Sciatic nerve (tissue), 2 donors: ENCODE results near the gene CHDH. TPM values are rescaled to one million over a fixed set of nuclear protein-coding genes. Genes with fewer than 3 reads are reported as not detected.

Experiments used
- ATAC-seq: fragments of 200-7000 bp; cut with Tn5 transposase; one replicate; pipeline ENCODE4 v1.9.1; 2020; ENCODE audit warnings: mild to moderate bottlenecking, moderate library complexity
- DNase-seq: peaks from one replicate; pipeline ENCODE4 v3.0.0-alpha.2; 2020; ENCODE audit warnings: low spot score
- intact Hi-C: fragments of 100-400 bp; cut with DNase I; formaldehyde crosslinking; loops from one replicate; pipeline ENCODE4 v1.14.2; 2022
- total RNA-seq: library from RNA; stranded (reverse); fragmentation: NEBNext Ultra II Directional; extraction: Animal tissue kit (Norgen Biotek cat#: 25700); gene quantifications from one replicate; pipeline ENCODE4 v1.2.1, GENCODE V29; 2021
- donor health status: DM: no; HTN: no; CAD: no.
- donor health status: DM: no; HTN: no; CAD: no.

Gene CHDH
- total RNA-seq, 1 donor from 2014 or later, result 7.3 TPM

DNA sequence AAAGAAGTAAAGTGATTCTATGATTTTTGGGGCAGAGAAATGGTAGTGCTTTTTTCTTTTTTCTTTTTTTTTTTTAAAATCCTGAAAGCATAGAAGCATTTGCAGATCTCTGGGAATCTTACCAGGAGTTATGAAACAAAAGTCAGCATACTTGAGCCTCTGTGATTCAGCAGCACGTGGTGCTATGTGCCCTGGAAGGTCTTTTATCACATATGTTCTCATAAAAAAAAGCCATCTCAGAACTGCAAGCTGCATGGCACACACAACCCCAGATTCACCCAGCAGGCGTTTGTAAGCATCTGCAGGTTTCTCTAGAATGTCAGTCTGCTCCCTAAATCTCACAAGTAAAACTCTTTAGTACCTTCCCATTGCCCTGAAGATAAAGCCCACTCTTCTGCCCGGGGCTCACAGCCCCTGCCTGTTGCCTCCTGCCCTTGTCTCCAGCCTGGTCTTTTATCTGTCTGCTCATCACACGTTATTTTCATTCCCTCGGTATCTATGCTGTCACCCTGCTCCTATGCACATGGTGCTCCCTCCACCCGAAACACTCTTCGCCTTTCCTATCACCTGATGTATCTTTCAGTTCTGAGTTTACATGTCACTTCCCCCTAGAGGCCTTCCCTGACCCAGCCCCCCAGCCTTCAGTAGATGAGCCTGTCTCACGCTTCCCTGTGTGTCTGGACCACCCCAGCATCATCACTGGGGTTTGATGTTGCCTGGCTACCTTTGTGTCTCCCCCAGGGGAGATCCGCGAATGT is 72.4 kb downstream of the CHDH start:
- intact Hi-C loops, result no loop called here
- DNase-seq (no peak), ATAC-seq (peak; percentile 88)

- intact Hi-C loops, result no loop called here
- ATAC-seq (peak; percentile 37), DNase-seq (no peak)
These were observed 73.2 kb downstream of the CHDH start for GRCh38 chr3:53773021-53773436.

- peak; percentile 43 for ATAC-seq
- no peak for DNase-seq
- intact Hi-C loops, result no loop called here
These were observed 73.7 kb downstream of the CHDH start for GRCh38 chr3:53772562-53772961.

DNA sequence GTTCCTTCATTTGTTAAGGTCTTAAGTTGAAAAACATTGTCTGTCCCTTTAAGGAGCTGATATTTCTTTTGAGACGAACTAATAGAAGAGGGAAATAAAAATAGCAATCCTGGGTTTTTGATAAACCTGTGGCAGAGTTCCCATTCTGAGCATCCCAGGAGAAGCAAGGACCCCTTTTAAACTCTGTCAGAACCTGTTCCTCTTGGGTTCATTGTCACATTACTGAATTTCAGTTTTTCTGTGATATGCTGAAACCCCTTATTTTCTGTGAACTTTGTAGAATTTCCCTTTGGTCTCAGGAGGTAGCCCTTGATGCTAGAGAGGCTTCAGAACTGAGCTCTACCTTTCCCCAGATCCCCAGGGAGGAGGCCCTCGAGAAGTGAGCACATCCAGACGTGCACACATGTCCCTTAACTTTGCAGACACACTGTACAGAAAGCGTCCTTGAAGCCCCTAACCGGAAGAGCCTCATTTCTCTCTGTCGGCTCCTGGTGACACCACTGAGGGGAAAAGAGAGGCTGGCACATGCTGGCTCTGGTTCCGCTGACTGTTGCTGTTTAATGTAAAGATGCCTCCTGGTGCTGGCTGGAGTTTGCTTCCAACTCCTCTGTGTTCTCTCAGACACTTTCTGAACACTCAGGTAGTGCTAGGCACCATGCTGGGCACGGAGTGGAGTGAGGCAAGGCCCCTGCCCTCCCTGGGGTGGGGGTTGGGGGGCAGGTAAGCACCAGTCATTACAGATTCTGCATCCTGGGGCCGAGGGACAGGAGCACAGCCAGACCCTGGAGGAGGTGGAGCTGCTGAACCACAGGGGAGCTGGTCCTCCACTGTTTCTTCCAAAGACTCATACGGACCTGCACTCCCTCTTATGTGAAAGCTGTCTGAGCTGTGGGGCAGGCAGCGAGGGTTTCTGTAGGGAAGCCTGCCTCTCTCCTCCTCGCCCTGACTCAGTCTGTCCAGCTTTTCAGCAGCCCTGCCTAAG is 77.5 kb downstream of the CHDH start:
- no peak for ATAC-seq
- intact Hi-C loops, result no loop called here
- DNase-seq, result no peak

DNA sequence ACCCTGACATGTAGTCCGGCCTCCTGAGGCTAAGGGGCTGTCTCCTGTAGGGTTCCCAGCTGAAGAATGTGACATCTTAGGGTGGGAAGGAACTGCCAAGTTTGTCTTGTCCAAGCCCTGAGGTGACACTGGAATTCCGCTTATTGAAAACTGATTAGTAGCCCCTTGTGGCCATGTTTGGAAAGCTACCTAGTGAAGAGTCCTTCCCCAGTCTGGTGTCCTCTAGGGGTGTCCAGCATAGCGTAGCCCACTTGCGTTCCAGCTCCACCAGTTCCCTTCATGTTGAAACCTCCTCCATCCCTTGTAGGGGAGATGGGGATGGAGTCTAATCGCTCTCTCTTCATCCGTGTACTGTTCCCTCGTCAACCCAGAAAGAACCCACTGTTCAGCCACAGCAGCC is 79.5 kb downstream of the CHDH start:
- intact Hi-C loops, result no loop called here
- ATAC-seq (no peak), DNase-seq (no peak)

GRCh38 chr3:53765753-53766152 is 80.5 kb downstream of the CHDH start:
- ATAC-seq (no peak), DNase-seq (no peak)
- intact Hi-C loops, result no loop called here

DNA sequence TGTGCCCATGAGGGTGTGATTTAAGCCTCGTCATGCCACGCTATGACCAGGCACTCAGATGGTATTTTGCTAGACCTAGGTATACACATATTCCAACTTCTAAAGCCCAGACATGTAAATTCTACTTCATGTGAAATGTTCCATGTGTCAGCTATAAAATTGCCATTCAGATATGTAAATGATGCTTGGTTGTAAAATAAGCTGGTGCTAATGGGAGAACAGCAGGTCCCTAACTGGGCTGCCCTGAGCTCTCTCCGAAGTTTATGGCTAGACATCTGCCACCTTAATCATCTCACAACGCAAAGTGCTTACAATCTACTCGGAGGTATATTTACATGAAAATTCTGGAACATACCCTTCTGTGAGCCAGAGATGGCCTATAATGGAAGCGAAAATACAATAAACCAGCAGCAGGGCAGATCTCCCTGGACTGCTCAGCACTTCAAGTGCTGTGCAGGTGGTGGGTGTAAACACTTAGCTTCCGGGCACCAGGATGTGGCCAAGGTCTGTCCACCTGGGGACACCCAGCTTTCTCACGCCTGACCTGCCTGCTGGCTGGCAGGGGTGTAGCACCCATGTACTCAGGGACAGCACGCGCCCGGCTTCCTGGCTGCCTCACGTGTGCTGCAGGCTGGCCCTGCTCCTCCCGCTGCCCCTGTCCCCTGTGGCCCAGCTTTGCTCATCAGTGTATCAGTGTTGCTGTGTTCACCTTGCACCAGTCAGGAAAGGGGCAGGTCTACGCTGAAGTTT is 82.0 kb downstream of the CHDH start:
- DNase-seq, result no peak
- ATAC-seq, result peak; percentile 31
- intact Hi-C loops, result no loop called here

DNA sequence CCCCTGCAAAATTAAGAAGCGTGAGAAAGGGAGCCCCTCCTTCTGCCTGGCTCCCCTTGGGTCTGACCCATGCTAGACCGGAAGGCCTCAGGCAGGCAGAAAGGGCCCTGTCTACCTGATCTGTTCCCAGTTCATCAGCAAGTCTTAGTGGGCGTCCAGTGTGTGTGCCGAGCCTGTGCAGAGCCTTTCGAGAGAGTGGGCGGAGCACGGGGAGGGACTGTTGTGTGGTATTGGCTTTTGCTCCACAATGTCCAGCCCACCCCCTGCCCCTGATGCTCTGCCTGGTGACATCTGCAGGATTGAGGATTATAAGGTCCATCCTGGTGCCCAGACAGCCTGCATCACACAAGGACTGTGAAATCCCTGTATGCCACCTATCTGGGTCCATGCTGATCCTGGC is 82.9 kb downstream of the CHDH start:
- intact Hi-C loops, result no loop called here
- DNase-seq, result no peak
- no peak for ATAC-seq

Other genes with a start within 250 kb of the CHDH start
- 5.1 TPM for gene IL17RB, start 149 bp upstream of the CHDH start, total RNA-seq
- 25.8 TPM for gene ACTR8, start 35.7 kb upstream of the CHDH start, total RNA-seq
- 54.6 TPM for gene SELENOK, start 45.4 kb upstream of the CHDH start, total RNA-seq